ENCODE results near the gene ICOS. TPM values are rescaled to one million over a fixed set of nuclear protein-coding genes. Genes with fewer than 3 reads are reported as not detected.

ICOS gene
- total and polyA plus RNA-seq, 2 donors (not counting 1 experiment from before 2014, with no cell fraction given): not detected

DNA sequence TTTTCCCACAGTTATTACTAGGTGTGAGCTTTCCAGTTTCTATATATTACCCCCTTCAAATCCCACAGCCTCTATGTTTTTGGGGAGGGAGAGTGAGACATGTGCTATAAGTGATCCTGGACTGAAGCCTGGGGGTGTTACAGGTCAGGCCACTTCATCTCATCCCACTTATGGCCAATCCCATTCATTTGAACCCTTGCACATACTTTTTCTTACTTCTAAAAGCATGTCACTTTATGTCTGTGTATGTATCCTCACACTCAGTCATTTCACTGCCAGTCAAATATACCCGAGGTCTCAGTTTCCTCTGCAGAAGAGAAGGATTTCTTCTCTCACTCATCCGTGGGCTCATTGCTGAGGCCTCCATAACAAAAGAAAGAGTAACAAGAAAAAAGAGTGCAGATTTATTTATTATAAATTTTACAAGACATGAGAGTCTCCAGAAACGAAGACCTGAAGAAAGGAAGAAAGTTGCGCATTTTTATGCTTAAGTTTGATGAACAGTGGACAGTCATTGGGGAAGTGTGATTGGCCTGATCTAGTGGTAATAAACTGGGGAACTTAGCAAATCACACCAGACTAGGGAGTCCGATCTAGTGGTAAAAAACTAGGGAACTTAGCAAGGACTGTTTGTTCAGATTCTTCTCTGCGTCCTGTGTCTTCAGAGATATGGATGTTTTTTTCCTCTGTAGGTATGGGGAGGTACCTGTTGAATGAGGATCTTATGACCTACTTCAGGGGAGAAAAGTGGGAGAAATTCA, 52.1 kb downstream of the ICOS start:
- Histone ChIP-seq H3K36me3 (ENCODE audit: control insufficient read depth, insufficient read depth, low read length) (no peaks in the 10 kb centered on the region), H4K20me1 (ENCODE audit: control insufficient read depth, extremely low read depth, insufficient read depth, low read length) (no peaks in the 10 kb centered on the region), H3K79me2 (ENCODE audit: control insufficient read depth, insufficient read depth, low read length) (no peaks in the 10 kb centered on the region), H3K27ac (ENCODE audit: insufficient read depth, low read length) (no peak overlapping the region), H3K9me3 (ENCODE audit: control insufficient read depth, insufficient read depth, low read depth, low read length) (no peaks in the 10 kb centered on the region), H3K4me1 (ENCODE audit: control insufficient read depth, extremely low read depth, insufficient read depth, low read length) (no peaks in the 10 kb centered on the region), H3K4me3 (replicated peaks in 1 of 4; ENCODE audit: control extremely low read depth in 1 of 4, insufficient read depth in 1 of 4, low read depth in 3 of 4, low read length in 4 of 4) (no peak overlapping the region), H3K4me2 (ENCODE audit: extremely low read depth, insufficient read depth, low read length) (no peak overlapping the region), H3K27me3 (ENCODE audit: control insufficient read depth, insufficient read depth, low read length) (no peaks in the 10 kb centered on the region), H3K9ac (ENCODE audit: insufficient read depth, low read length) (no peak overlapping the region), H2AFZ (ENCODE audit: low read length) (no peak overlapping the region)
- DNase-seq (ENCODE audit: low read depth in 2 of 2): no peak
- TF ChIP-seq EZH2 (IDR thresholded peaks at IDR 0.05; ENCODE audit: low read length, missing control alignments) (no peak), CTCF (conservative IDR thresholded peaks at IDR 0.05 in 1 of 2, IDR thresholded peaks at IDR 0.05 in 1 of 2; ENCODE audit: low read depth in 1 of 2, low read length in 2 of 2) (no peak)

DNA sequence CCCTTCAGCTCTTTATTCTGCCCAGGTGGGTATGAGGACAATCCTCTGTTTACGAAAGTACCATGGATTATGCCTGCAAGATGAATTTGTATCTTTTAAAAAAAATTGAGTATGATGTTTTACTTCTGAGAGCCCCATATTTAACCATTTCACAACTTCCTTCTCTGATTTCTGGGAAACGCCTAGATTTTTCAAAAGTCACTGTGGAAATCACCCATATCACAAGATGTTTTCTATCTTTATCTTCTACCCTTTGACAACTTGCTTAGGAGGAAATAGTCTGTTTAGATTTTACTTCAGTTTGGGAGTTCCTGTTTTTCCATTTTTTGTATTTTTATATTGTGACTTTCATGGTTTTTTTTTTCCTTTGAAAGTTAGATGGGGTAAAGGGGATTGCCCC, 53.0 kb downstream of the ICOS start:
- H3K27ac ChIP-seq (ENCODE audit: insufficient read depth, low read length): no peak overlapping the region
- H3K79me2 ChIP-seq (ENCODE audit: control insufficient read depth, insufficient read depth, low read length): no peaks in the 10 kb centered on the region
- no peaks in the 10 kb centered on the region for H3K27me3 ChIP-seq (ENCODE audit: control insufficient read depth, insufficient read depth, low read length)
- TF ChIP-seq CTCF (conservative IDR thresholded peaks at IDR 0.05 in 1 of 2, IDR thresholded peaks at IDR 0.05 in 1 of 2; ENCODE audit: low read depth in 1 of 2, low read length in 2 of 2) (no peak), EZH2 (IDR thresholded peaks at IDR 0.05; ENCODE audit: low read length, missing control alignments) (no peak)
- no peak for DNase-seq (ENCODE audit: low read depth in 2 of 2)
- no peaks in the 10 kb centered on the region for H3K9me3 ChIP-seq (ENCODE audit: control insufficient read depth, insufficient read depth, low read depth, low read length)
- H4K20me1 ChIP-seq (ENCODE audit: control insufficient read depth, extremely low read depth, insufficient read depth, low read length): no peaks in the 10 kb centered on the region
- H3K4me3 ChIP-seq (replicated peaks in 1 of 4; ENCODE audit: control extremely low read depth in 1 of 4, insufficient read depth in 1 of 4, low read depth in 3 of 4, low read length in 4 of 4): no peak overlapping the region
- no peak overlapping the region for H2AFZ ChIP-seq (ENCODE audit: low read length)
- no peaks in the 10 kb centered on the region for H3K4me1 ChIP-seq (ENCODE audit: control insufficient read depth, extremely low read depth, insufficient read depth, low read length)
- H3K36me3 ChIP-seq (ENCODE audit: control insufficient read depth, insufficient read depth, low read length): no peaks in the 10 kb centered on the region
- no peak overlapping the region for H3K4me2 ChIP-seq (ENCODE audit: extremely low read depth, insufficient read depth, low read length)
- no peak overlapping the region for H3K9ac ChIP-seq (ENCODE audit: insufficient read depth, low read length)

DNA sequence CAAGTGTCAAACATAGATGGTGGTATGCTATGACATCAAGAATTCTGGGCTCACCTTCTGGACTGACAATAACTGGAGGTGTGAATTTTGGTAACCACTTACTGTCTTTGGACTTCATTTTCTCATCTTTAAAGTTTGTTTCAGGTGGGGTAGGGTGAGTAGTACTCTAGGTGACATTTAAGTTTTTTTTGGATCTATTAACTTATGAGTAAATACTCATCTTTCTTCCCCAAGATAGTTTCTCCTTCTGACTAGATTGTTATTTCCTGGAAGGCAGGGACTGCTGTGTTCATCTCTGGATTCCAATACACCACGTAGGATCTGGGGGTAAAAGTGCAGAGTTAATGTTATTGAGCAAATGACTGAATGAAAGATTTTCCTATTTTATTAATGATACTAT, 55.9 kb downstream of the ICOS start:
- H3K4me3 ChIP-seq (replicated peaks in 1 of 4; ENCODE audit: control extremely low read depth in 1 of 4, insufficient read depth in 1 of 4, low read depth in 3 of 4, low read length in 4 of 4): no peak overlapping the region
- H4K20me1 ChIP-seq (ENCODE audit: control insufficient read depth, extremely low read depth, insufficient read depth, low read length): no peaks in the 10 kb centered on the region
- H3K4me1 ChIP-seq (ENCODE audit: control insufficient read depth, extremely low read depth, insufficient read depth, low read length): no peaks in the 10 kb centered on the region
- H3K9ac ChIP-seq (ENCODE audit: insufficient read depth, low read length): no peak overlapping the region
- H3K4me2 ChIP-seq (ENCODE audit: extremely low read depth, insufficient read depth, low read length): no peak overlapping the region
- no peaks in the 10 kb centered on the region for H3K36me3 ChIP-seq (ENCODE audit: control insufficient read depth, insufficient read depth, low read length)
- H3K27ac ChIP-seq (ENCODE audit: insufficient read depth, low read length): no peak overlapping the region
- no peak overlapping the region for H2AFZ ChIP-seq (ENCODE audit: low read length)
- H3K9me3 ChIP-seq (ENCODE audit: control insufficient read depth, insufficient read depth, low read depth, low read length): no peaks in the 10 kb centered on the region
- TF ChIP-seq EZH2 (IDR thresholded peaks at IDR 0.05; ENCODE audit: low read length, missing control alignments) (no peak), CTCF (conservative IDR thresholded peaks at IDR 0.05 in 1 of 2, IDR thresholded peaks at IDR 0.05 in 1 of 2; ENCODE audit: low read depth in 1 of 2, low read length in 2 of 2) (no peak)
- DNase-seq (ENCODE audit: low read depth in 2 of 2): no peak
- H3K79me2 ChIP-seq (ENCODE audit: control insufficient read depth, insufficient read depth, low read length): no peaks in the 10 kb centered on the region
- H3K27me3 ChIP-seq (ENCODE audit: control insufficient read depth, insufficient read depth, low read length): no peaks in the 10 kb centered on the region

Measured in fibroblast of lung (primary cell).